Astrocyte (in vitro differentiated cells and primary cell): ENCODE results near the gene A3GALT2. TPM values are rescaled to one million over a fixed set of nuclear protein-coding genes. Genes with fewer than 3 reads are reported as not detected.

Source experiments
- DNase-seq: peaks from one replicate; pipeline ENCODE4 v3.0.0-alpha.2; 2010; ENCODE audit warnings: low read depth
- FAIRE-seq: peaks from 2 replicates; lab custom pipeline; 2011; peaks lifted over from hg19 to GRCh38; lab: Jason Lieb, UNC
- H2AFZ ChIP-seq: 2 replicates; pipeline ENCODE4 v1.6.0; 2012; ENCODE audit warnings: low read depth, low read length, inconsistent platforms
- H3K27ac ChIP-seq: 2 replicates; pipeline ENCODE4 v1.5.1; 2011; ENCODE audit warnings: low read depth, low read length, inconsistent platforms
- H3K27me3 ChIP-seq: 2 replicates; pipeline ENCODE4 v1.6.0; 2011; ENCODE audit warnings: low read length, inconsistent platforms; ENCODE audit not compliant: insufficient read depth
- H3K36me3 ChIP-seq: 2 replicates; pipeline ENCODE4 v1.5.1; 2011; ENCODE audit warnings: low read length, inconsistent platforms; ENCODE audit not compliant: insufficient read depth
- H3K4me1 ChIP-seq: 2 replicates; pipeline ENCODE4 v1.5.1; 2011; ENCODE audit warnings: low read length, inconsistent platforms; ENCODE audit not compliant: insufficient read depth
- H3K4me2 ChIP-seq: 2 replicates; pipeline ENCODE4 v1.6.0; 2012; ENCODE audit warnings: low read length, inconsistent platforms
- H3K4me3 ChIP-seq: 2 replicates; pipeline ENCODE4 v1.5.1; 2011; ENCODE audit warnings: low read depth, mild to moderate bottlenecking, low read length, inconsistent platforms; ENCODE audit not compliant: insufficient read depth
- H3K79me2 ChIP-seq: 2 replicates; pipeline ENCODE4 v1.6.0; 2012; ENCODE audit warnings: mild to moderate bottlenecking, low read length, inconsistent platforms; ENCODE audit not compliant: insufficient read depth
- H3K9ac ChIP-seq: 2 replicates; pipeline ENCODE4 v1.6.0; 2012; ENCODE audit warnings: mild to moderate bottlenecking, low read length, inconsistent platforms
- H3K9me3 ChIP-seq: 2 replicates; pipeline ENCODE4 v1.5.1; 2012; ENCODE audit warnings: low read depth, mild to moderate bottlenecking, low read length, inconsistent platforms; ENCODE audit not compliant: insufficient read depth
- H4K20me1 ChIP-seq: 2 replicates; pipeline ENCODE4 v1.6.0; 2012; ENCODE audit warnings: low read length, inconsistent platforms; ENCODE audit not compliant: insufficient read depth
- H3K27ac Mint-ChIP-seq: one replicate; pipeline ENCODE4 v1.8.0; 2021; ENCODE audit warnings: mild to moderate bottlenecking, mixed read lengths; ENCODE audit not compliant: unreplicated experiment
- H3K27me3 Mint-ChIP-seq: one replicate; pipeline ENCODE4 v1.8.0; 2021; ENCODE audit warnings: low read depth, mixed read lengths; ENCODE audit not compliant: unreplicated experiment
- H3K36me3 Mint-ChIP-seq: one replicate; pipeline ENCODE4 v1.8.0; 2021; ENCODE audit warnings: low read depth, mixed read lengths; ENCODE audit not compliant: unreplicated experiment
- H3K4me1 Mint-ChIP-seq: one replicate; pipeline ENCODE4 v1.8.0; 2021; ENCODE audit warnings: low read depth, mixed read lengths; ENCODE audit not compliant: unreplicated experiment
- H3K4me3 Mint-ChIP-seq: one replicate; pipeline ENCODE4 v1.8.0; 2021; ENCODE audit warnings: mild to moderate bottlenecking, moderate library complexity, mixed read lengths; ENCODE audit not compliant: unreplicated experiment
- H3K9me3 Mint-ChIP-seq: one replicate; pipeline ENCODE4 v1.8.0; 2021; ENCODE audit warnings: mild to moderate bottlenecking, mixed read lengths; ENCODE audit not compliant: unreplicated experiment
- CTCF ChIP-seq: IDR thresholded peaks from 2 replicates; pipeline ENCODE4 v1.5.1; 2011; ENCODE audit warnings: low read depth, mild to moderate bottlenecking, inconsistent platforms, low read length, moderate library complexity; ENCODE audit not compliant: insufficient read depth
- EZH2 ChIP-seq: IDR thresholded peaks from 2 replicates; pipeline ENCODE4 v1.6.1; 2012; ENCODE audit warnings: mild to moderate bottlenecking, low read length, inconsistent platforms; ENCODE audit not compliant: insufficient read depth
- total RNA-seq: library from RNA; stranded (reverse); gene quantifications from 2 replicates; pipeline ENCODE4 v1.2.1, GENCODE V29; 2021

A3GALT2 gene
- total RNA-seq, 1 donor from 2014 or later, result not detected

GRCh38 chr1:33349778-33350610, 29.1 kb upstream of the A3GALT2 start:
- Histone ChIP-seq H3K36me3 (peaks cover under 1% of the 10 kb centered on the region), H3K9ac (peak overlapping the region; percentile 89), H3K4me3 (peak overlapping the region; percentile 94), H4K20me1 (peaks cover 33% of the 10 kb centered on the region), H3K27me3 (no peaks in the 10 kb centered on the region), H2AFZ (peak overlapping the region; percentile 91), H3K27ac (peak overlapping the region; percentile 87), H3K9me3 (no peaks in the 10 kb centered on the region), H3K79me2 (peaks cover 45% of the 10 kb centered on the region), H3K4me2 (peak overlapping the region; percentile 99), H3K4me1 (peaks cover 34% of the 10 kb centered on the region)
- H3K27ac Mint-ChIP-seq, result peak overlapping the region; percentile 68
- H3K27me3 Mint-ChIP-seq, result peaks cover 3% of the 10 kb centered on the region
- peaks cover 16% of the 10 kb centered on the region for H3K36me3 Mint-ChIP-seq
- TF ChIP-seq EZH2, result no peak
- no peak for TF ChIP-seq CTCF
- H3K4me3 Mint-ChIP-seq, result peak overlapping the region; percentile 86
- no peaks in the 10 kb centered on the region for H3K9me3 Mint-ChIP-seq
- H3K4me1 Mint-ChIP-seq, result peaks cover 31% of the 10 kb centered on the region
- DNase-seq (peak; percentile 47), FAIRE-seq (no peak)

GRCh38 chr1:33349081-33349759, 28.3 kb upstream of the A3GALT2 start:
- Histone ChIP-seq H3K9me3 (no peaks in the 10 kb centered on the region), H3K36me3 (peaks cover 6% of the 10 kb centered on the region), H3K4me3 (peak overlapping the region; percentile 94), H3K27ac (peak overlapping the region; percentile 87), H2AFZ (no peak overlapping the region), H3K4me2 (peak overlapping the region; percentile 93), H3K9ac (peak overlapping the region; percentile 89), H3K4me1 (peaks cover 42% of the 10 kb centered on the region), H4K20me1 (peaks cover 39% of the 10 kb centered on the region), H3K27me3 (no peaks in the 10 kb centered on the region), H3K79me2 (peaks cover 53% of the 10 kb centered on the region)
- Mint-ChIP-seq H3K9me3 (no peaks in the 10 kb centered on the region), H3K36me3 (peaks cover 10% of the 10 kb centered on the region), H3K4me3 (peak overlapping the region; percentile 86), H3K27me3 (peaks cover 3% of the 10 kb centered on the region), H3K27ac (peak overlapping the region; percentile 96), H3K4me1 (peaks cover 38% of the 10 kb centered on the region)
- TF ChIP-seq EZH2, result no peak
- TF ChIP-seq CTCF, result no peak
- FAIRE-seq, result no peak
- DNase-seq, result no peak
